K562 (cell line): Measurements from ENCODE around the gene ADAMTS2.

ENCODE experiments used
- ERF ChIP-seq: fragments of 450-650 bp; formaldehyde crosslinking; IDR thresholded peaks from 2 replicates; pipeline ENCODE4 v1.4.0; 2020; ENCODE audit warnings: mild to moderate bottlenecking, mixed read lengths
- EZH2 ChIP-seq: IDR thresholded peaks from 2 replicates; pipeline ENCODE4 v1.6.1; 2012; ENCODE audit warnings: low read depth, mild to moderate bottlenecking, inconsistent platforms, low read length, borderline replicate concordance
- POLR2AphosphoS5 ChIP-seq: IDR thresholded peaks from 2 replicates; pipeline ENCODE4 v1.6.1; 2011; ENCODE audit warnings: mild to moderate bottlenecking, low read depth, low read length, moderate library complexity; ENCODE audit not compliant: control insufficient read depth, insufficient read depth
- SNRNP70 ChIP-seq: fragments of 200-400 bp; formaldehyde crosslinking; optimal IDR thresholded peaks from 2 replicates; pipeline ENCODE3; 2017; ENCODE audit warnings: low read depth, low read length
- ZC3H11A ChIP-seq: IDR thresholded peaks from 2 replicates; pipeline ENCODE4 v1.6.1; 2012; ENCODE audit warnings: low read depth, low read length, improper control_type of control experiment
- TF ChIP-seq, protein P1 (sequence below), 2 experiments: fragments of 450-650 bp; IDR thresholded peaks; 2 replicates each; pipeline ENCODE4 v1.6.1; 2018; ENCODE audit warnings: mild to moderate bottlenecking in 2 of 2, low read depth in 1 of 2; ENCODE audit not compliant: partially characterized antibody in 2 of 2
- TF ChIP-seq, protein P2 (sequence below), 2 experiments: fragments of 150-350 bp in 1 of 2; IDR thresholded peaks; 2 replicates each; pipeline ENCODE4 v1.6.1; 2012 to 2016; ENCODE audit warnings: low read depth in 2 of 2, low read length in 2 of 2, mild to moderate bottlenecking in 1 of 2, moderate library complexity in 1 of 2

DNA sequence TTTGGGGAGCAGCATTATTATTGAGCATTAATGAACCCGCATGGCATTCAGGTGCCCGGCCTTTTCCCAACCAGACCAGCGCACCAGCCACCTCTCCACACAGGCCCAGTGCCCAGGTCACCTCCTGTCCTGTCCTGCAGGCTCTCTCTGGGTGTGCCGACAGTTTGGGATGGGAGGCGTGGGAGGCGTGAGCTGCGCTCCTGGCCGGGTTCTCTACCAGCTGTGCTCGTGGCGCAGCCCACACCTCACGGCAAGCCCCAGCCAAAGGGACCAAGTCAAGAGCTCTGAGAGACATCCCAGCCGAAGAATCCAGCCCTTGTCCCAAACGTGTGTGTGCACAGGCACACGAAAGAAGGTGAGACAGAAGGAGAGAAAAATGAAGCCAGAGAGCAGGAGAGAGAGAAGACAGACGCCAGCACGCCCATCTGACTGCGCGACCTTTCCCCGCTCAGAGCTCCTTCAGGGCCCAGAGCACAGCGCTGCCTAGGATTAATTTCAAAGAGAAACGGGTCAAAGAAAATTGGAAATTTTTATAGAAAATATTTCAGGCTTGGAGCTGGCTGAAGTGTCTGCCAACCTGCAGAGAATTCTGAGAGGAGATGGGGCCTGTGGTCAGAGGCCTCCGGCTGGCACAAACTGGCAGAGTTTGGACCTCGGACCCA is 81.7 kb downstream of the ADAMTS2 start:
- TF ChIP-seq, protein P1, sequence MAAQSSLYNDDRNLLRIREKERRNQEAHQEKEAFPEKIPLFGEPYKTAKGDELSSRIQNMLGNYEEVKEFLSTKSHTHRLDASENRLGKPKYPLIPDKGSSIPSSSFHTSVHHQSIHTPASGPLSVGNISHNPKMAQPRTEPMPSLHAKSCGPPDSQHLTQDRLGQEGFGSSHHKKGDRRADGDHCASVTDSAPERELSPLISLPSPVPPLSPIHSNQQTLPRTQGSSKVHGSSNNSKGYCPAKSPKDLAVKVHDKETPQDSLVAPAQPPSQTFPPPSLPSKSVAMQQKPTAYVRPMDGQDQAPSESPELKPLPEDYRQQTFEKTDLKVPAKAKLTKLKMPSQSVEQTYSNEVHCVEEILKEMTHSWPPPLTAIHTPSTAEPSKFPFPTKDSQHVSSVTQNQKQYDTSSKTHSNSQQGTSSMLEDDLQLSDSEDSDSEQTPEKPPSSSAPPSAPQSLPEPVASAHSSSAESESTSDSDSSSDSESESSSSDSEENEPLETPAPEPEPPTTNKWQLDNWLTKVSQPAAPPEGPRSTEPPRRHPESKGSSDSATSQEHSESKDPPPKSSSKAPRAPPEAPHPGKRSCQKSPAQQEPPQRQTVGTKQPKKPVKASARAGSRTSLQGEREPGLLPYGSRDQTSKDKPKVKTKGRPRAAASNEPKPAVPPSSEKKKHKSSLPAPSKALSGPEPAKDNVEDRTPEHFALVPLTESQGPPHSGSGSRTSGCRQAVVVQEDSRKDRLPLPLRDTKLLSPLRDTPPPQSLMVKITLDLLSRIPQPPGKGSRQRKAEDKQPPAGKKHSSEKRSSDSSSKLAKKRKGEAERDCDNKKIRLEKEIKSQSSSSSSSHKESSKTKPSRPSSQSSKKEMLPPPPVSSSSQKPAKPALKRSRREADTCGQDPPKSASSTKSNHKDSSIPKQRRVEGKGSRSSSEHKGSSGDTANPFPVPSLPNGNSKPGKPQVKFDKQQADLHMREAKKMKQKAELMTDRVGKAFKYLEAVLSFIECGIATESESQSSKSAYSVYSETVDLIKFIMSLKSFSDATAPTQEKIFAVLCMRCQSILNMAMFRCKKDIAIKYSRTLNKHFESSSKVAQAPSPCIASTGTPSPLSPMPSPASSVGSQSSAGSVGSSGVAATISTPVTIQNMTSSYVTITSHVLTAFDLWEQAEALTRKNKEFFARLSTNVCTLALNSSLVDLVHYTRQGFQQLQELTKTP (IDR thresholded peaks at IDR 0.05; ENCODE audit: low read depth in 1 of 2, partially characterized antibody in 2 of 2) = no peak
- TF ChIP-seq ERF (no peak), SNRNP70 (no peak), POLR2AphosphoS5 (no peak), EZH2 (no peak), ZC3H11A (no peak)
- TF ChIP-seq, protein P2, sequence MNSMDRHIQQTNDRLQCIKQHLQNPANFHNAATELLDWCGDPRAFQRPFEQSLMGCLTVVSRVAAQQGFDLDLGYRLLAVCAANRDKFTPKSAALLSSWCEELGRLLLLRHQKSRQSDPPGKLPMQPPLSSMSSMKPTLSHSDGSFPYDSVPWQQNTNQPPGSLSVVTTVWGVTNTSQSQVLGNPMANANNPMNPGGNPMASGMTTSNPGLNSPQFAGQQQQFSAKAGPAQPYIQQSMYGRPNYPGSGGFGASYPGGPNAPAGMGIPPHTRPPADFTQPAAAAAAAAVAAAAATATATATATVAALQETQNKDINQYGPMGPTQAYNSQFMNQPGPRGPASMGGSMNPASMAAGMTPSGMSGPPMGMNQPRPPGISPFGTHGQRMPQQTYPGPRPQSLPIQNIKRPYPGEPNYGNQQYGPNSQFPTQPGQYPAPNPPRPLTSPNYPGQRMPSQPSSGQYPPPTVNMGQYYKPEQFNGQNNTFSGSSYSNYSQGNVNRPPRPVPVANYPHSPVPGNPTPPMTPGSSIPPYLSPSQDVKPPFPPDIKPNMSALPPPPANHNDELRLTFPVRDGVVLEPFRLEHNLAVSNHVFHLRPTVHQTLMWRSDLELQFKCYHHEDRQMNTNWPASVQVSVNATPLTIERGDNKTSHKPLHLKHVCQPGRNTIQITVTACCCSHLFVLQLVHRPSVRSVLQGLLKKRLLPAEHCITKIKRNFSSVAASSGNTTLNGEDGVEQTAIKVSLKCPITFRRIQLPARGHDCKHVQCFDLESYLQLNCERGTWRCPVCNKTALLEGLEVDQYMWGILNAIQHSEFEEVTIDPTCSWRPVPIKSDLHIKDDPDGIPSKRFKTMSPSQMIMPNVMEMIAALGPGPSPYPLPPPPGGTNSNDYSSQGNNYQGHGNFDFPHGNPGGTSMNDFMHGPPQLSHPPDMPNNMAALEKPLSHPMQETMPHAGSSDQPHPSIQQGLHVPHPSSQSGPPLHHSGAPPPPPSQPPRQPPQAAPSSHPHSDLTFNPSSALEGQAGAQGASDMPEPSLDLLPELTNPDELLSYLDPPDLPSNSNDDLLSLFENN (IDR thresholded peaks at IDR 0.05; ENCODE audit: low read depth in 2 of 2, low read length in 2 of 2) = no peak
